ENCODE data around the gene KXD1. TPM values are rescaled to one million over a fixed set of nuclear protein-coding genes. Genes with fewer than 3 reads are reported as not detected.
"Not testable (repeated sequence)": the region's sequence is repeated elsewhere in the genome, so short reads cannot be mapped to it uniquely, and the experiment has no call there.

Gene KXD1
- total RNA-seq, 4 donors from 2014 or later = 65.5 to 104 (median 83.5) TPM

DNA sequence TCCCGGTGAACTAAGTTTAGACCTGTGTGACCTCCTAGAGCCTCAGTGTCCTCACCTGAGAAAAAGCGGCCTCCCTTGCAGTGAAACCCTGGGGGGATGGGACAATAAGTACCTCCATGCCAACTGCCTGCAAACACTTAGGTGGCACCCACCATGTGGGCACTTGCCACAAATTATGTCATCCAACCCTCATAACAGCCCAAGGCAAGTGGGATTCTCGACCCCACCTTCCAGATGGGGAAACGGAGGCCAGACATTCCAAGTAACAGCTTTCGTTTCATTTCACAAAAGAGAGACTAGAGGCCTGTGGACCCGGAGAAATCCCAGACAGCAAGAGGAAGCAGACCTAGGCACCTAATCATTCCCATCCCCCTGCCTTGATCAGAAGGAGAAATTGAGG, 37.8 kb downstream of the KXD1 start:
- H3K4me1 ChIP-seq = peaks cover 12 to 25% (median 20%) of the 10 kb centered on the region in 3 donors
- H3K36me3 ChIP-seq = peaks cover 0 to 18% (median 7%) of the 10 kb centered on the region in 3 donors
- 69 to 70% methylated on average over 6 of the region's 6 CpGs for WGBS, 2 donors
- no peak for DNase-seq
- intact Hi-C loops (cut with DNase I) = loop anchor here (10.0 kb wide), 1 partner anchor 79 kb away; no protein-coding TSS in a partner anchor
- H3K4me3 ChIP-seq = no peak overlapping the region
- TF ChIP-seq, protein P1, sequence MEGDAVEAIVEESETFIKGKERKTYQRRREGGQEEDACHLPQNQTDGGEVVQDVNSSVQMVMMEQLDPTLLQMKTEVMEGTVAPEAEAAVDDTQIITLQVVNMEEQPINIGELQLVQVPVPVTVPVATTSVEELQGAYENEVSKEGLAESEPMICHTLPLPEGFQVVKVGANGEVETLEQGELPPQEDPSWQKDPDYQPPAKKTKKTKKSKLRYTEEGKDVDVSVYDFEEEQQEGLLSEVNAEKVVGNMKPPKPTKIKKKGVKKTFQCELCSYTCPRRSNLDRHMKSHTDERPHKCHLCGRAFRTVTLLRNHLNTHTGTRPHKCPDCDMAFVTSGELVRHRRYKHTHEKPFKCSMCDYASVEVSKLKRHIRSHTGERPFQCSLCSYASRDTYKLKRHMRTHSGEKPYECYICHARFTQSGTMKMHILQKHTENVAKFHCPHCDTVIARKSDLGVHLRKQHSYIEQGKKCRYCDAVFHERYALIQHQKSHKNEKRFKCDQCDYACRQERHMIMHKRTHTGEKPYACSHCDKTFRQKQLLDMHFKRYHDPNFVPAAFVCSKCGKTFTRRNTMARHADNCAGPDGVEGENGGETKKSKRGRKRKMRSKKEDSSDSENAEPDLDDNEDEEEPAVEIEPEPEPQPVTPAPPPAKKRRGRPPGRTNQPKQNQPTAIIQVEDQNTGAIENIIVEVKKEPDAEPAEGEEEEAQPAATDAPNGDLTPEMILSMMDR (IDR thresholded peaks at IDR 0.05) = no peak
- TF ChIP-seq POLR2A (IDR thresholded peaks at IDR 0.05) = no peak
- no peaks in the 10 kb centered on the region for H3K9me3 ChIP-seq
- H3K27ac ChIP-seq = no peak overlapping the region
- H3K27me3 ChIP-seq = peaks cover 0 to 50% (median 0%) of the 10 kb centered on the region in 4 donors

DNA sequence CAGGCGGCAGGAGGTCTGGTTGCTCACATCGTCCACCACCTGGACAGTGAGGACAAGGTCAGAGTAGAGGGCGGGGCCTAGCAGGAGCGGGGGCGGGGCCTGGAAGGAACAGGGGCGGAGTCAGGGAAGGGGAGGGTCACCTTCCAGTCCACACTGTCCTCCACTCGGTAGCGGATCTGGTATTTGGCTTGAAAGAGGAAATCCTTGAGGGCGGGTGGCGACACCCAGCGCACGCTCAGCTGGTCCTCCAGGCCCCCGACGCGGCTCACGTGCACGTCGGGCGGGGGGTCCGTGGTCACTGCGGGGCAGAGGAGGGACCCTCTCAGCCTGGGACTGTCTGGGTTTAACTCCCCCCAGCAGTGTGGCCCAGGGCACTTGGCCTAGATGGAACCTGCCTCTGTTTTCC, 39.1 kb downstream of the KXD1 start:
- TF ChIP-seq, protein P1 (IDR thresholded peaks at IDR 0.05) = no peak
- WGBS, 2 donors = 50 to 80% methylated on average over 1 to 10 of the region's 21 CpGs
- DNase-seq = no peak

DNA sequence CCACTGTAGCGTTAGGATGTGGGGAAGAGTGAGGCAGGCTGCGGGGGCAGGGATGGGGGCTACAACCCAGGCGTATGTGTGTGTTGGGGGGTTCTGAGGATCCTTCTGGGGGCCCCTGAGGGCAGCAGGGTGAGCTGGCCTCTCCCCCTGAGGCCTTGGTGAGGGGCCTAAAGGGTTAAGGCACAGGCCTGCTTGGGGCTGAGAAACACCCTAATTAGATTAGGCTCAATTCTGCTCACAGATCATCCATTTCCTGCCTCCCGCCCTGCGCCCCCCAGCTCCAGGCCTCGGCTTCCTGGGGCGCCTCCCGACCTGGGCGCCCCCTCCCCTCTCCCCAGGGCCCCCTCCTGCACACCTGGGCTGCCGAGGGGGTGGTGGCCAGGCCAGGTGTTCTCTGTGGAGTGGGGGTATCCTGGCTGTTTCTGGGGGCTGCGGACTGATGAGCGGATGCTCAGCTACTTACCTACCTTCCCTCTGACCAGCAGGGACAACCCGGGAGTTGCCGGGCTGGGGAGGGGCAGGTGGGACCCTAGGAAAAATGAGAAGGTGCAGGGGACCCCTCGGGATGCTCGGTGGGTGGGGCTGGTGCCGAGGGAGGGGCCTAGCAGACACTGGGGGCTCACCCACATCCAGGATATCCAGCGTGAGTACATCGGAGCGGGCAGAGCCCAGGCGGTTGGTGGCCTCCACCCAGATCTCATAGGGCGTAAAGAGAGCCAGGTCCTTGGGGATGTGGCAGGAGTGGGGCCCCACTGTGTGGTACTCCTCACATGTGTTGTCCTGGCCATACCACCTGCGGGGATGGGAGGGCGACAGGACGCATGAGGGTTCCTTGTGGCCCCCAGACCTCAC, 40.4 kb downstream of the KXD1 start:
- intact Hi-C loops (cut with DNase I) = loop anchor here (10.0 kb wide), 1 partner anchor 77 kb away; no protein-coding TSS in a partner anchor
- DNase-seq = no peak
- H3K36me3 ChIP-seq = no peaks in the 10 kb centered on the region
- peaks cover 0 to 75% (median 0%) of the 10 kb centered on the region in 4 donors for H3K27me3 ChIP-seq
- WGBS, 2 donors = 68 to 74% methylated on average over 9 to 12 of the region's 25 CpGs
- no peak overlapping the region for H3K27ac ChIP-seq
- H3K4me3 ChIP-seq = no peak overlapping the region
- TF ChIP-seq, protein P1 (IDR thresholded peaks at IDR 0.05) = no peak
- TF ChIP-seq POLR2A (IDR thresholded peaks at IDR 0.05) = no peak
- H3K4me1 ChIP-seq = peaks cover 12 to 20% (median 19%) of the 10 kb centered on the region in 3 donors
- no peaks in the 10 kb centered on the region for H3K9me3 ChIP-seq

More for the DNA sequence above, 39.1 kb downstream of the KXD1 start:
- peaks cover 12 to 20% (median 19%) of the 10 kb centered on the region in 3 donors for H3K4me1 ChIP-seq
- peaks cover 0 to 62% (median 0%) of the 10 kb centered on the region in 4 donors for H3K27me3 ChIP-seq
- no peak overlapping the region for H3K27ac ChIP-seq
- no peaks in the 10 kb centered on the region for H3K9me3 ChIP-seq
- intact Hi-C loops (cut with DNase I) = loop anchor here (10.0 kb wide), 1 partner anchor 78 kb away; no protein-coding TSS in a partner anchor
- H3K36me3 ChIP-seq = peaks cover 0 to 6% (median 0%) of the 10 kb centered on the region in 3 donors
- H3K4me3 ChIP-seq = no peak overlapping the region

DNA sequence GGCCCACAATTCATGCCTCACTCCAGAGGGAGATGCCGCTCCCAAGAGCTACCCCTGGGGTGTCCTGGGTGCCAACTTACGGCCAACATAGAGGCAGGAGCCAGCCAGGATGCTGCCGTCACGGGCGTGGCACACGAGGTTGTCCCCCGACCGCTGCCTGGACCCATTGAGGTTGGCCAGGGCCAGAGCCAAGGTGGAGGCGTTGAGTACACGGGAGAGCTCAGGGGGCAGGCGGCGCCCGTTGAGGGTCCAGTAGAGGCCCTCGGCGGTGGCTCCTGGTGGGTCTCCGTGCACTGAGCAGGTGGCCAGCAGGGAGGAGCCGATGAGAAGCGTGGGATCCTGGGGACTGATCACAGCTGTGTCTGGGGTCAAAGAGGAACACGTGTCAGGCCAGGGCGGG, 41.8 kb downstream of the KXD1 start:
- 92% methylated on average over 5 of the region's 20 CpGs; no CpG with 5 or more reads in 1 of the 2 donors for WGBS, 2 donors
- peaks cover 8 to 23% (median 15%) of the 10 kb centered on the region in 3 donors for H3K4me1 ChIP-seq
- H3K27ac ChIP-seq = no peak overlapping the region
- no peak for TF ChIP-seq POLR2A (IDR thresholded peaks at IDR 0.05)
- TF ChIP-seq, protein P1 (IDR thresholded peaks at IDR 0.05) = no peak
- H3K9me3 ChIP-seq = no peaks in the 10 kb centered on the region
- H3K27me3 ChIP-seq = peaks cover 0 to 88% (median 0%) of the 10 kb centered on the region in 4 donors
- intact Hi-C loops (cut with DNase I) = loop anchor here (10.0 kb wide), 1 partner anchor 75 kb away; no protein-coding TSS in a partner anchor
- no peak overlapping the region for H3K4me3 ChIP-seq
- no peaks in the 10 kb centered on the region for H3K36me3 ChIP-seq
- no peak for DNase-seq

DNA sequence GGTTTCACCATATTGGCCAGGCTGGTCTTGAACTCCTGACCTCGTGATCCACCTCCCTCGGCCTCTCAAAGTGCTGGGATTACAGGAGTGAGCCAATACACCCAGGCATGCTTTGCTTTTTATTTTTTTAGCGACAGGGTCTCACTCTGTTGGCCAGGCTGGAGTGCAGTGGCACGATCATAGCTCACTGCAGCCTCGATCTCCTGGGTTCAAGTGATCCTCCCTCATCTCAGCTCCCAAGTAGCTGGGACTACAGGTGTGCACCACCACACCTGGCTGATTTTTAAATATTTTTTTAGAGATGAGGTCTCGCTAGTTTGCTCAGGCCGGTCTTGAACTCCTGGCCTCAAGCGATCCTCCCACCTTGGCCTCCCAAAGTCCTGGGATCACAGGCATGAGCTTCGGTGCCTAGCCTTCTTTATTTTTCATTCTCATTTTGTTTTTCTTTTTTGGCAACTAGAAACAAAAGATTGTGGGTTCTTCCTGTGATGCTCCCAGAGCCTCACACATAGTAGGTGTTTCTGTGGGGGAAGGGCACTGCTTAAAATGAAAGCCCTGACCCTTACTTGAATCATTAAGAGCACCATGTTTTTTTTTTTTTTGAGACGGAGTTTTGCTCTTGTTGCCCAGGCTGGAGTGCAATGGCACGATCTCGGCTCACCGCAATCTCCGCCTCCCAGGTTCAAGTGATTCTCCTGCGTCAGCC, 43.2 kb downstream of the KXD1 start:
- H3K4me3 ChIP-seq; H3K27ac ChIP-seq; DNase-seq; H3K9me3 ChIP-seq; intact Hi-C loops (cut with DNase I); H3K36me3 ChIP-seq: not testable (repeated sequence)
- Histone ChIP-seq H3K4me1 (peaks cover 4 to 25% (median 5%) of the 10 kb centered on the region in 3 donors), H3K27me3 (peaks cover 0 to 88% (median under 1%) of the 10 kb centered on the region in 4 donors)
- 88 to 90% methylated on average over 15 of the region's 15 CpGs for WGBS, 2 donors
